HepG2 (cell line): ENCODE results near the gene PDE1C. TPM values are rescaled to one million over a fixed set of nuclear protein-coding genes. Genes with fewer than 3 reads are reported as not detected.

Experiments used
- ATAC-seq: fragments of 200-7000 bp; cut with Tn5 transposase; 3 replicates; pipeline ENCODE4 v1.9.1; 2020; ENCODE audit warnings: mild to moderate bottlenecking, moderate library complexity
- Bru-seq: library from RNA; stranded (reverse); fragments of 400-500 nt; gene quantifications from one replicate; lab custom pipeline; 2021; lab: Mats Ljungman, UMichigan
- BruChase-seq, 2 experiments: library from RNA; stranded (reverse); fragments of 400-500 nt; gene quantifications; one replicate each; lab custom pipeline; 2021; lab: Mats Ljungman, UMichigan
- BruUV-seq: library from RNA; stranded (reverse); fragments of 400-500 nt; replicated peaks from 2 replicates; lab custom pipeline; 2021; lab: Mats Ljungman, UMichigan
- CTCF ChIA-PET: fragments of 300-600 bp; formaldehyde crosslinking; extraction: SDS; loops from one replicate; lab custom pipeline; 2021; ENCODE audit warnings: low total read pairs, inconsistent platforms, low intra/inter-chr PET ratio; lab: Yijun Ruan, JAX
- POLR2A ChIA-PET: fragments of 350-600 bp; sonication (Branson Sonifier 250); formaldehyde crosslinking; loops from one replicate; lab custom pipeline; 2020; ENCODE audit warnings: antibody characterized with exemption, inconsistent platforms; lab: Yijun Ruan, JAX
- DNase-seq: peaks from one replicate; pipeline ENCODE4 v3.0.0-alpha.2; 2015; ENCODE audit warnings: low spot score
- FAIRE-seq: peaks from 3 replicates; lab custom pipeline; 2011; peaks lifted over from hg19 to GRCh38; lab: Jason Lieb, UNC
- H2AFZ ChIP-seq: one replicate; pipeline ENCODE4 v1.6.1; 2011; ENCODE audit warnings: low read length, inconsistent platforms
- H3K27ac ChIP-seq: fragments of 300-600 bp; 3 replicates; pipeline ENCODE4 v1.8.0; 2011; ENCODE audit warnings: mixed run types, mild to moderate bottlenecking, mixed read lengths, low read length, inconsistent platforms; ENCODE audit not compliant: insufficient read depth; ENCODE audit errors: extremely low read length
- H3K27me3 ChIP-seq, 2 experiments: fragments of 200-600 bp in 1 of 2; 2 replicates in 1 of 2; 3 replicates in 1 of 2; pipeline versions ENCODE4 v1.6.0 to v1.8.0; 2011; ENCODE audit warnings: low read length in 2 of 2, mild to moderate bottlenecking in 2 of 2, moderate library complexity in 2 of 2, inconsistent platforms in 1 of 2; ENCODE audit not compliant: insufficient read depth in 2 of 2, control insufficient read depth in 1 of 2
- H3K36me3 ChIP-seq, 2 experiments: fragments of 200-600 bp in 1 of 2; replicated peaks in 1 of 2; 2 replicates in 1 of 2; 3 replicates in 1 of 2; pipeline versions ENCODE4 v1.5.1 to v1.8.0; 2011; ENCODE audit warnings: low read length in 2 of 2, inconsistent platforms in 1 of 2; ENCODE audit not compliant: insufficient read depth in 2 of 2, control insufficient read depth in 1 of 2
- H3K4me1 ChIP-seq: 2 replicates; pipeline ENCODE4 v1.5.1; 2012; ENCODE audit warnings: low read length, inconsistent platforms; ENCODE audit not compliant: insufficient read depth
- H3K4me2 ChIP-seq: 2 replicates; pipeline ENCODE4 v1.6.0; 2011; ENCODE audit warnings: low read depth, low read length, inconsistent platforms
- H3K4me3 ChIP-seq, 3 experiments: fragments of 200-600 bp in 1 of 3; sonication (generic), shearing (Covaris generic) in 1 of 3; replicated peaks in 1 of 3; 2 replicates each; pipeline ENCODE4 v1.5.1; 2011 to 2016; ENCODE audit warnings: low read length in 3 of 3, inconsistent platforms in 2 of 3, low read depth in 2 of 3, mild to moderate bottlenecking in 2 of 3, control low read depth in 1 of 3, mixed read lengths in 1 of 3; ENCODE audit not compliant: insufficient read depth in 1 of 3
- H3K79me2 ChIP-seq: one replicate; pipeline ENCODE4 v1.6.1; 2011; ENCODE audit warnings: low read length, inconsistent platforms; ENCODE audit not compliant: insufficient read depth
- H3K9ac ChIP-seq: 2 replicates; pipeline ENCODE4 v1.6.0; 2011; ENCODE audit warnings: mild to moderate bottlenecking, low read depth, low read length, inconsistent platforms; ENCODE audit not compliant: insufficient read depth
- H3K9me3 ChIP-seq: 2 replicates; pipeline ENCODE4 v1.5.1; 2012; ENCODE audit warnings: mild to moderate bottlenecking, low read length
- H4K20me1 ChIP-seq: 2 replicates; pipeline ENCODE4 v1.6.0; 2011; ENCODE audit warnings: inconsistent platforms, mild to moderate bottlenecking, low read length, moderate library complexity; ENCODE audit not compliant: insufficient read depth
- AFF4 ChIP-seq: sonication (generic); formaldehyde crosslinking; IDR thresholded peaks from 2 replicates; pipeline ENCODE4 v1.4.0; 2020; ENCODE audit warnings: missing genetic modification reagents
- MEF2D ChIP-seq: sonication (generic); formaldehyde crosslinking; IDR thresholded peaks from 2 replicates; pipeline ENCODE4 v1.5.1; 2020; ENCODE audit warnings: mild to moderate bottlenecking, missing genetic modification reagents
- POGK ChIP-seq: sonication (generic); formaldehyde crosslinking; conservative IDR thresholded peaks from 2 replicates; pipeline ENCODE4 v1.8.0; 2022; ENCODE audit warnings: mild to moderate bottlenecking, moderate library complexity, missing genetic modification reagents
- POLR2AphosphoS2 ChIP-seq: IDR thresholded peaks from 2 replicates; pipeline ENCODE4 v1.6.1; 2011; ENCODE audit warnings: low read depth, low read length, improper control_type of control experiment
- RBM22 ChIP-seq: fragments of 200-400 bp; formaldehyde crosslinking; optimal IDR thresholded peaks from 2 replicates; pipeline ENCODE3; 2017; ENCODE audit warnings: mild to moderate bottlenecking, low read length, moderate library complexity
- SALL2 ChIP-seq: sonication (generic); formaldehyde crosslinking; IDR thresholded peaks from 2 replicates; pipeline ENCODE4 v1.8.1; 2023; ENCODE audit warnings: mild to moderate bottlenecking, missing genetic modification reagents, inconsistent platforms
- ZBTB7A ChIP-seq: sonication (generic); formaldehyde crosslinking; IDR thresholded peaks from 2 replicates; pipeline ENCODE4 v1.8.0; 2022; ENCODE audit warnings: mild to moderate bottlenecking, missing genetic modification reagents
- ZNF317 ChIP-seq: sonication (generic); formaldehyde crosslinking; IDR thresholded peaks from 2 replicates; pipeline ENCODE4 v1.5.0; 2020; ENCODE audit warnings: mild to moderate bottlenecking, missing genetic modification reagents
- ZNF547 ChIP-seq: sonication (generic); formaldehyde crosslinking; IDR thresholded peaks from 2 replicates; pipeline ENCODE4 v1.5.1; 2020; ENCODE audit warnings: mild to moderate bottlenecking, missing genetic modification reagents
- ZNF605 ChIP-seq: sonication (generic); formaldehyde crosslinking; IDR thresholded peaks from 2 replicates; pipeline ENCODE4 v1.8.0; 2022; ENCODE audit warnings: mild to moderate bottlenecking, missing genetic modification reagents
- ZNF784 ChIP-seq: sonication (generic); formaldehyde crosslinking; IDR thresholded peaks from 2 replicates; pipeline ENCODE4 v1.5.1; 2020; ENCODE audit warnings: missing genetic modification reagents, mild to moderate bottlenecking, borderline replicate concordance
- WGBS: methylation state at CpG from one replicate; pipeline ENCODE4 v1.1.6; 2017; ENCODE audit warnings: low lambda C conversion rate; 5-methylcytosine and 5-hydroxymethylcytosine counted together
- in situ Hi-C: cut with HindIII; loops from 2 replicates; pipeline ENCODE4 v1.10.0; 2017; ENCODE audit warnings: low pct_unique_long_range_greater_than_20kb; ENCODE audit not compliant: extremely low pct_ligation_motif_present
- intact Hi-C: fragments of 100-400 bp; cut with micrococcal nuclease; formaldehyde crosslinking; loops from one replicate; pipeline ENCODE4 v1.10.0; 2022; ENCODE audit not compliant: unreplicated experiment
- long read RNA-seq, 2 experiments: library from RNA in 1 of 2; library from polyadenylated mRNA in 1 of 2; stranded (forward) in 1 of 2; unstranded in 1 of 2; transcript quantifications; one replicate each; pipeline ENCODE4 v2.0.0, GENCODE V29; 2019 to 2022
- polyA minus RNA-seq, 3 experiments: library from RNA; depleted of rRNA, polyadenylated mRNA; stranded (reverse); fragments of >200 nt; gene quantifications; 2 replicates each; pipeline ENCODE4 v1.2.3, GENCODE V29; 2011; ENCODE audit warnings: low replicate concordance in 1 of 3
- polyA plus RNA-seq, 8 experiments: library from polyadenylated mRNA; depleted of rRNA in 3 of 8; stranded (reverse) in 7 of 8; unstranded in 1 of 8; fragments of >200 nt; fragmentation: Illumina TruSeq in 4 of 8; extraction: Trizol in 4 of 8; gene quantifications; 2 replicates each; pipeline versions ENCODE4 v1.2.1 to v1.2.3, GENCODE V29; 2011 to 2016; ENCODE audit warnings: low read depth in 4 of 8, missing spikeins in 1 of 8, mixed read lengths in 1 of 8; ENCODE audit not compliant: insufficient read depth in 1 of 8
- total RNA-seq, 5 experiments: library from RNA; depleted of rRNA; stranded (reverse); fragments of >200 nt; fragmentation: Illumina TruSeq; extraction: Trizol; gene quantifications; 2 replicates each; pipeline ENCODE4 v1.2.3, GENCODE V29; 2016; ENCODE audit warnings: low read depth in 1 of 5

Gene PDE1C
- total RNA-seq (2016; rRNA removed; fragmentation: Illumina TruSeq; extraction: Trizol) (not detected in 2 replicates), polyA plus RNA-seq (2011; rRNA removed) (not detected in 2 replicates), polyA minus RNA-seq (2011; rRNA and poly(A)+ RNA removed; ENCODE audit: low replicate concordance) (0.06 TPM in 1 of 2 replicates, not detected in the other), Bru-seq, nascent RNA (not detected), BruChase-seq, experiment 1, labeled RNA remaining after a 6-hour chase (percentile 0 among the genes with signal in this experiment), BruChase-seq, experiment 2, labeled RNA remaining after a 2-hour chase (percentile 1 among the genes with signal in this experiment)
- total RNA-seq (2016; cell fraction: cytosol; rRNA removed; fragmentation: Illumina TruSeq; extraction: Trizol; ENCODE audit: low read depth): not detected in 2 replicates
- total RNA-seq (2016; cell fraction: insoluble cytoplasmic fraction; rRNA removed; fragmentation: Illumina TruSeq; extraction: Trizol): not detected in 2 replicates
- not detected in 2 replicates for total RNA-seq (2016; cell fraction: membrane; rRNA removed; fragmentation: Illumina TruSeq; extraction: Trizol)
- not detected in 2 replicates for total RNA-seq (2016; cell fraction: nucleus; rRNA removed; fragmentation: Illumina TruSeq; extraction: Trizol)
- polyA plus RNA-seq (2011; cell fraction: cytosol; rRNA removed): not detected in 2 replicates
- not detected in 2 replicates for polyA plus RNA-seq (2011; cell fraction: nucleus; rRNA removed)
- polyA plus RNA-seq (2012): not detected in 2 replicates
- polyA plus RNA-seq (2016; cell fraction: cytosol; fragmentation: Illumina TruSeq; extraction: Trizol; ENCODE audit: low read depth): not detected in 2 replicates
- polyA plus RNA-seq (2016; cell fraction: insoluble cytoplasmic fraction; fragmentation: Illumina TruSeq; extraction: Trizol; ENCODE audit: low read depth): not detected in 2 replicates
- polyA plus RNA-seq (2016; cell fraction: membrane; fragmentation: Illumina TruSeq; extraction: Trizol; ENCODE audit: low read depth): not detected in 2 replicates
- not detected in 2 replicates for polyA plus RNA-seq (2016; cell fraction: nucleus; fragmentation: Illumina TruSeq; extraction: Trizol; ENCODE audit: insufficient read depth, low read depth)
- polyA minus RNA-seq (2011; cell fraction: cytosol; rRNA and poly(A)+ RNA removed): not detected in 2 replicates
- not detected in 2 replicates for polyA minus RNA-seq (2011; cell fraction: nucleus; rRNA and poly(A)+ RNA removed)
- long read RNA-seq, experiment 1: 0 reads
- long read RNA-seq, experiment 2: 0 reads

GRCh38 chr7:32070406-32071360 is at the start of gene PDE1C:
TSS of gene PDE1C (minus strand) at chr7:32070407.
- Histone ChIP-seq H4K20me1 (no peaks in the 10 kb centered on the region), H3K79me2 (no peaks in the 10 kb centered on the region), H3K27ac (no peak within 1 kb of the TSS), H3K4me3 (no peak within 1 kb of the TSS), H3K36me3 (no peaks in the 10 kb centered on the region), H3K4me2 (no peak within 1 kb of the TSS), H2AFZ (no peak within 1 kb of the TSS), H3K9ac (no peak within 1 kb of the TSS), H3K9me3 (no peaks in the 10 kb centered on the region), H3K27me3 (peaks cover 2 to 25% of the 10 kb centered on the region in 2 experiments; a peak in 3 of 5 replicates), H3K4me1 (no peaks in the 10 kb centered on the region)
- intact Hi-C loops: no loop called here
- 36% methylated on average over 49 of the region's 88 CpGs for WGBS
- DNase-seq (no peak), FAIRE-seq (no peak), ATAC-seq (no peak)
- ChIA-PET POLR2A (no interaction called here), CTCF (no interaction called here)
- in situ Hi-C loops: no loop called here
- BruUV-seq: no TSS peak
- TF ChIP-seq MEF2D (CRISPR knock-in tag) (no peak), ZNF317 (CRISPR knock-in tag) (no peak), ZNF605 (CRISPR knock-in tag) (no peak), ZNF784 (CRISPR knock-in tag) (no peak), RBM22 (no peak), ZNF547 (no peak), POGK (no peak), POLR2AphosphoS2 (no peak), SALL2 (CRISPR knock-in tag) (no peak), ZBTB7A (CRISPR knock-in tag) (no peak), AFF4 (no peak)
